HepG2 (cell line): ENCODE results near the gene LMOD2.

Experiments used
- DPF2 ChIP-seq: sonication (generic); formaldehyde crosslinking; IDR thresholded peaks from 2 replicates; pipeline ENCODE4 v1.4.0; 2020; ENCODE audit warnings: mild to moderate bottlenecking, low read depth, missing genetic modification reagents, borderline replicate concordance
- EHMT2 ChIP-seq: fragments of 200-600 bp; sonication (generic); IDR thresholded peaks from 2 replicates; pipeline ENCODE4 v1.7.0; 2017; ENCODE audit warnings: antibody characterized with exemption, low read depth, low read length, borderline replicate concordance
- MED13 ChIP-seq: sonication (generic); formaldehyde crosslinking; IDR thresholded peaks from 2 replicates; pipeline ENCODE4 v1.5.0; 2020; ENCODE audit warnings: missing genetic modification reagents
- SMAD9 ChIP-seq: sonication (generic); formaldehyde crosslinking; IDR thresholded peaks from 2 replicates; pipeline ENCODE4 v1.5.1; 2020; ENCODE audit warnings: mild to moderate bottlenecking, missing genetic modification reagents
- TF ChIP-seq, protein P1 (sequence below): sonication (generic); formaldehyde crosslinking; IDR thresholded peaks from 2 replicates; pipeline ENCODE4 v1.5.0; 2020; ENCODE audit warnings: mild to moderate bottlenecking, missing genetic modification reagents, moderate library complexity

- no peak for TF ChIP-seq MED13
- no peak for TF ChIP-seq SMAD9 (CRISPR knock-in tag)
- TF ChIP-seq EHMT2: no peak
- TF ChIP-seq DPF2 (CRISPR knock-in tag): no peak
- TF ChIP-seq, protein P1, sequence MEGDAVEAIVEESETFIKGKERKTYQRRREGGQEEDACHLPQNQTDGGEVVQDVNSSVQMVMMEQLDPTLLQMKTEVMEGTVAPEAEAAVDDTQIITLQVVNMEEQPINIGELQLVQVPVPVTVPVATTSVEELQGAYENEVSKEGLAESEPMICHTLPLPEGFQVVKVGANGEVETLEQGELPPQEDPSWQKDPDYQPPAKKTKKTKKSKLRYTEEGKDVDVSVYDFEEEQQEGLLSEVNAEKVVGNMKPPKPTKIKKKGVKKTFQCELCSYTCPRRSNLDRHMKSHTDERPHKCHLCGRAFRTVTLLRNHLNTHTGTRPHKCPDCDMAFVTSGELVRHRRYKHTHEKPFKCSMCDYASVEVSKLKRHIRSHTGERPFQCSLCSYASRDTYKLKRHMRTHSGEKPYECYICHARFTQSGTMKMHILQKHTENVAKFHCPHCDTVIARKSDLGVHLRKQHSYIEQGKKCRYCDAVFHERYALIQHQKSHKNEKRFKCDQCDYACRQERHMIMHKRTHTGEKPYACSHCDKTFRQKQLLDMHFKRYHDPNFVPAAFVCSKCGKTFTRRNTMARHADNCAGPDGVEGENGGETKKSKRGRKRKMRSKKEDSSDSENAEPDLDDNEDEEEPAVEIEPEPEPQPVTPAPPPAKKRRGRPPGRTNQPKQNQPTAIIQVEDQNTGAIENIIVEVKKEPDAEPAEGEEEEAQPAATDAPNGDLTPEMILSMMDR: no peak
Measured at GRCh38 chr7:123639631-123640030, 16.0 kb upstream of the LMOD2 start.
